Peyer's patch (tissue), 4 donors: ENCODE measurements around the gene SMAP2.

Source experiments
- POLR2A ChIP-seq, 2 donors: fragments of 450-650 bp; IDR thresholded peaks; one replicate each; pipeline ENCODE4 v1.5.1; 2017; ENCODE audit warnings: antibody characterized with exemption in 2 of 2, mild to moderate bottlenecking in 2 of 2, moderate library complexity in 2 of 2
- TF ChIP-seq, protein P1 (sequence below), 6 experiments: fragments of 450-650 bp in 4 of 6; fragments of 200-600 bp in 2 of 6; sonication (generic) in 1 of 6; IDR thresholded peaks; one replicate each; pipeline ENCODE4 v1.5.1; 2017 to 2019; ENCODE audit warnings: antibody characterized with exemption in 6 of 6, mild to moderate bottlenecking in 3 of 6, moderate library complexity in 1 of 6

DNA sequence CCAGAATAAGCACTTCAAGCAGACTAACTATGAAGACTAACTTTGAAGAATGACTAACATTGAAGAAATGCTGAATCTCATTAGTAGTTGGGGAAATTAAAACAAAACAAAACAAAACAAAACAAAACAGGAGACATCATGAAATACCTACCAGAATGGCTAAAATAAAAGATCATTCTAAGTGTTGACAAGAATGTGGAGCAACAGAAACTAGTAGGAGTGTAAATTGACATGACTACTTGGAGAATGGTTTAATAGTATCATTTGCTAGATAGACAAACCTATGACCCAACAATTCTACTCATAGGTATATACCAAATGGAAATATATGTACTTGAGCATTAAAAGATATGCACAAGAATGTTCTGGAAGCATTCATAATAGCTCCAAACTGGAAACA is 57.9 kb downstream of the SMAP2 start:
- TF ChIP-seq, protein P1, sequence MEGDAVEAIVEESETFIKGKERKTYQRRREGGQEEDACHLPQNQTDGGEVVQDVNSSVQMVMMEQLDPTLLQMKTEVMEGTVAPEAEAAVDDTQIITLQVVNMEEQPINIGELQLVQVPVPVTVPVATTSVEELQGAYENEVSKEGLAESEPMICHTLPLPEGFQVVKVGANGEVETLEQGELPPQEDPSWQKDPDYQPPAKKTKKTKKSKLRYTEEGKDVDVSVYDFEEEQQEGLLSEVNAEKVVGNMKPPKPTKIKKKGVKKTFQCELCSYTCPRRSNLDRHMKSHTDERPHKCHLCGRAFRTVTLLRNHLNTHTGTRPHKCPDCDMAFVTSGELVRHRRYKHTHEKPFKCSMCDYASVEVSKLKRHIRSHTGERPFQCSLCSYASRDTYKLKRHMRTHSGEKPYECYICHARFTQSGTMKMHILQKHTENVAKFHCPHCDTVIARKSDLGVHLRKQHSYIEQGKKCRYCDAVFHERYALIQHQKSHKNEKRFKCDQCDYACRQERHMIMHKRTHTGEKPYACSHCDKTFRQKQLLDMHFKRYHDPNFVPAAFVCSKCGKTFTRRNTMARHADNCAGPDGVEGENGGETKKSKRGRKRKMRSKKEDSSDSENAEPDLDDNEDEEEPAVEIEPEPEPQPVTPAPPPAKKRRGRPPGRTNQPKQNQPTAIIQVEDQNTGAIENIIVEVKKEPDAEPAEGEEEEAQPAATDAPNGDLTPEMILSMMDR (IDR thresholded peaks at IDR 0.05): no peak
- TF ChIP-seq POLR2A (IDR thresholded peaks at IDR 0.05): no peak
